Testis (tissue), 3 donors: ENCODE data around the gene MALAT1. TPM values are rescaled to one million over a fixed set of nuclear protein-coding genes. Genes with fewer than 3 reads are reported as not detected.
A peak's percentile ranks its signal among the peaks of the same experiment; 100 is the strongest.

Source experiments
- DNase-seq: peaks from one replicate; pipeline ENCODE4 v3.0.0-alpha.2; 2019
- H3K27ac ChIP-seq, 2 donors: fragments of 200-600 bp; sonication (generic); one replicate each; pipeline ENCODE4 v1.5.1; 2019
- H3K27me3 ChIP-seq: fragments of 200-600 bp; sonication (generic); one replicate; pipeline ENCODE4 v1.5.1; 2019
- H3K36me3 ChIP-seq: fragments of 200-600 bp; sonication (generic); one replicate; pipeline ENCODE4 v1.5.1; 2017; ENCODE audit warnings: low read depth; ENCODE audit errors: missing control alignments
- H3K4me1 ChIP-seq: fragments of 200-600 bp; sonication (generic); one replicate; pipeline ENCODE4 v1.5.1; 2019
- H3K4me3 ChIP-seq, 2 donors: fragments of 200-600 bp; sonication (generic); one replicate each; pipeline ENCODE4 v1.5.1; 2017 to 2019
- H3K9me3 ChIP-seq: fragments of 200-600 bp; sonication (generic); one replicate; pipeline ENCODE4 v1.5.1; 2017
- POLR2A ChIP-seq: fragments of 450-650 bp; IDR thresholded peaks from one replicate; pipeline ENCODE4 v1.6.1; 2017; ENCODE audit warnings: antibody characterized with exemption, mild to moderate bottlenecking, moderate library complexity
- WGBS, 2 donors: methylation state at CpG; one replicate each; pipeline ENCODE4 v1.1.5; 2018; 5-methylcytosine and 5-hydroxymethylcytosine counted together
- intact Hi-C: fragments of 100-400 bp; cut with DNase I; formaldehyde crosslinking; loops from one replicate; pipeline ENCODE4 v1.15.1; 2023; ENCODE audit warnings: low total_unique reads
- polyA plus RNA-seq: library from polyadenylated mRNA; stranded (reverse); fragments of 350-450 nt; fragmentation: Illumina TruSeq; extraction: RNeasy Lipid Tissue Mini Kit (QIAGEN cat#74804); gene quantifications from one replicate; pipeline ENCODE4 v1.2.3, GENCODE V29; 2014; ENCODE audit warnings: low read depth, low replicate concordance; ENCODE audit not compliant: insufficient read depth
- total RNA-seq, 2 donors: library from RNA; depleted of rRNA; stranded (reverse); fragments of >200 nt; gene quantifications; one replicate each; pipeline ENCODE4 v1.2.3, GENCODE V29; 2016
- TF ChIP-seq, protein P1 (sequence below), 3 experiments: fragments of 450-650 bp in 2 of 3; fragments of 200-600 bp in 1 of 3; sonication (generic) in 1 of 3; IDR thresholded peaks; one replicate each; pipeline ENCODE4 v1.5.1; 2016 to 2019; ENCODE audit warnings: antibody characterized with exemption in 3 of 3, mild to moderate bottlenecking in 2 of 3, moderate library complexity in 1 of 3

The MALAT1 gene
- total and polyA plus RNA-seq, 3 donors from 2014 or later, result 26.7 to 9,314 (median 8,109) TPM

DNA sequence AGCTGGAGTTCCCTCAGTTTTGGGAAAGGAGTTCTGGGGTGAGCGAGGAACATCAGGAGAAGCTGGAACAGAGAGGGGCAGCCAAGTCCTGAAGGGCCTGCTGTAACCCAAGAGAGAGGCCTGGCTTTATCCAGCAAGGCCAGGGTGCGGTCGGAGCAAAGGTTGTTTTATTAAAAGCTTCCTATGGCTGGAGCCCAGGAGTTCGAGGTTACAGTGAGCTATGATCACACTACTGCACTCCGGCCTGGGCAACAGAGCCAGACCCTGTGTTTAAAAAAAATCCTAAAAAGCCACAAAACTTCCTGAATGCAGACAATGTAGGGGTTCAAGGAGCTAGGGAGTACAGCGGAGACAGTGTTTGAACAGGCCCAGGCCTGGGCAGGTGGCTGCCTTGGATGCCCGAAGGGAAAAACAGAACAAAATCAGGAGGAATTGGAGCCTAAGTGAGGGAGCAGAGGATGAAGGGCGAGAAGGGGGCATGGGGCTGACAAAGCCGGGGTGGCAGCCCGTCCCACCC is 22.2 kb upstream of the MALAT1 start:
- whole genome bisulfite sequencing, 2 donors, result 13 to 14% methylated on average over 10 of the region's 10 CpGs
- intact Hi-C loops, result no loop called here
- no peaks in the 10 kb centered on the region for H3K36me3 ChIP-seq
- no peak for DNase-seq
- TF ChIP-seq, protein P1, sequence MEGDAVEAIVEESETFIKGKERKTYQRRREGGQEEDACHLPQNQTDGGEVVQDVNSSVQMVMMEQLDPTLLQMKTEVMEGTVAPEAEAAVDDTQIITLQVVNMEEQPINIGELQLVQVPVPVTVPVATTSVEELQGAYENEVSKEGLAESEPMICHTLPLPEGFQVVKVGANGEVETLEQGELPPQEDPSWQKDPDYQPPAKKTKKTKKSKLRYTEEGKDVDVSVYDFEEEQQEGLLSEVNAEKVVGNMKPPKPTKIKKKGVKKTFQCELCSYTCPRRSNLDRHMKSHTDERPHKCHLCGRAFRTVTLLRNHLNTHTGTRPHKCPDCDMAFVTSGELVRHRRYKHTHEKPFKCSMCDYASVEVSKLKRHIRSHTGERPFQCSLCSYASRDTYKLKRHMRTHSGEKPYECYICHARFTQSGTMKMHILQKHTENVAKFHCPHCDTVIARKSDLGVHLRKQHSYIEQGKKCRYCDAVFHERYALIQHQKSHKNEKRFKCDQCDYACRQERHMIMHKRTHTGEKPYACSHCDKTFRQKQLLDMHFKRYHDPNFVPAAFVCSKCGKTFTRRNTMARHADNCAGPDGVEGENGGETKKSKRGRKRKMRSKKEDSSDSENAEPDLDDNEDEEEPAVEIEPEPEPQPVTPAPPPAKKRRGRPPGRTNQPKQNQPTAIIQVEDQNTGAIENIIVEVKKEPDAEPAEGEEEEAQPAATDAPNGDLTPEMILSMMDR (IDR thresholded peaks at IDR 0.05), result no peak
- no peak for TF ChIP-seq POLR2A
- peak overlapping the region; percentile 95 to 97 for H3K27ac ChIP-seq
- H3K27me3 ChIP-seq, result no peaks in the 10 kb centered on the region
- H3K4me3 ChIP-seq, result peak overlapping the region; percentile 68 to 88
- peaks cover 53% of the 10 kb centered on the region for H3K4me1 ChIP-seq
- no peaks in the 10 kb centered on the region for H3K9me3 ChIP-seq

DNA sequence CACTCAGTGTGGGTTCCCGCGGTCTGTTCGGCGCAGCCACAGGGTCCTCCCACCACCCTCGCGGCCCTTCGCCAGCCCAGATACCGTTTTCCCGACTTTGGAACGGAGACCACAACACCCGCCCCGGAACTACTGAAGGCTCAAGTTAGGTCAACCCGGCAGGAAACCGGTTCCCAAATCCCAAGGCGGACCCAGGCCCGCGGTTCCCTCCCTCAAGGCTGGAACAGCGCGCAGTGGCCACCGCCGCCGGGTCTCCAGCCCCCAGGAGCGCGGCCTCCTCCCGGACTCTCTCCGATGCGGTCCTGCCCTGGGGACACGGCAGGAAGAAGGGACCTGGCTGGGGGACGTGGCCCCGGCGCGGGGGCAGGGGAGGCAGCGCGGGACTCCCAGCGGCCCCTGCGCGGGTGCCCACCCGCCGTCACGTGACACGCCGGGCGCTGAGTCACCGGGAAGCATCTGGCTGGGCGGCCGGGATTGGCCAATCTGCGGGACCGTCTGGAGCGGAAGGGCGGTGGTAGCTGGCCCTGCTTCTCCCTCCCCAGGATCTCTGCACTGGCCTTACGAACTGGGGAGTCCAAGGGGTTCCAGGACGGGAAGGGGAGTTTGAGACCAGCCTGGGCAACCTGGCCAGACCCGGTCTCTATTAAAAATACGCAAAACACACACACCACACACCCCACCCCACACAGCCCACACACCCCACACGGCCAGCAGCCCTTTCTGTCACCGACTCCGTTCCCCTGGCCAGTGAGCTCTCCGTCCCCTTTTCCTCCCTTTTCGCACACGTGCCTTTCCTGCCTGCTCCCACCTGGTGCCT is 21.5 kb upstream of the MALAT1 start:
- H3K4me3 ChIP-seq, result peak overlapping the region; percentile 68 to 88
- intact Hi-C loops, result no loop called here
- peak; percentile 96 for DNase-seq
- no peaks in the 10 kb centered on the region for H3K27me3 ChIP-seq
- no peaks in the 10 kb centered on the region for H3K36me3 ChIP-seq
- peaks cover 48% of the 10 kb centered on the region for H3K4me1 ChIP-seq
- no peaks in the 10 kb centered on the region for H3K9me3 ChIP-seq
- H3K27ac ChIP-seq, result peak overlapping the region; percentile 95 to 97
- 0 to 1% methylated on average over 27 to 40 of the region's 60 CpGs for whole genome bisulfite sequencing, 2 donors
- TF ChIP-seq POLR2A, result peak; percentile 74
- TF ChIP-seq, protein P1 (IDR thresholded peaks at IDR 0.05), result peak in 1 of 3 experiments; percentile 20

DNA sequence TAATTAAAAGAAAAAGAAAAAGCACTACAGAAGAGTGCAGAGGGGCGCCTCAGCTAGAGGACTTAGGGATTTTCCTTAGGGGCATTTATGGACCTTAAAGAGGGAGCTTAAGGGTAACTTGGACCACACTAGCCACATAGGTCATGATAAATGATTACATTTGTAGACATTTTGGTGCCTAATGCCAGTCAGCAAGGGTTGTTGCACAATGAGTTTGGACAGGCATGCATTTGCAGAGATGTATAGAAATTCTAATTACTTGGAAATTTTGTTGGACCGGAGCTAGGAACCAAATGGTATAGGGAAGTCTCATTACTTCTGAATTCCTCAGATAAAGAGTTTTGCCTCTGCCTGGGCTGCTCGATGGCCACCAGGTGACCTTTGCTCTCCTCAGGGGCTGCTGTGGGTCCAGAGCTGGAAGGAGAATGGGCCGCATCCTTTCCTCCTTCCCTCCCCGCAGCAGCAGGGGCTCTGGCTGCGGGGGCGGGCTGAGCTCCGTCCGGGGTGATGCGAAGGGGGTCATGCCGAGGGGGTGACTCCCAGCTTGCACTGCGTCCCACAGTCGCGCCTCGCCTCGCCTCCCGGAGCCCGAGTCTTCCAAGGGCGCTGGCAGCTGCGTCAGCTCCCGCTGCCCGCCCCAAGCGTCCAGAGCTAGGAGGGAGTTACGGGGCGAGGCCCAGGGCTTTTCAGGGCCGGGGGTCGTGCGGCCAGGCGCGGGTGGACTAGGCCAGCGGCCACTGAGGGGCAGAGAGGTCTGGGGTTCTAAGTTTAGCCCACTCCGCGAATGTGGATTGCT is 20.3 kb upstream of the MALAT1 start:
- H3K4me3 ChIP-seq, result peak overlapping the region; percentile 8 to 17
- TF ChIP-seq POLR2A, result no peak
- TF ChIP-seq, protein P1 (IDR thresholded peaks at IDR 0.05), result peak in 1 of 3 experiments; percentile 6
- peaks cover 42% of the 10 kb centered on the region for H3K4me1 ChIP-seq
- intact Hi-C loops, result no loop called here
- 16 to 26% methylated on average over 5 to 33 of the region's 33 CpGs for WGBS, 2 donors
- H3K27ac ChIP-seq, result peak overlapping the region; percentile 95 to 97
- H3K27me3 ChIP-seq, result no peaks in the 10 kb centered on the region
- DNase-seq, result peak; percentile 69
- H3K36me3 ChIP-seq, result no peaks in the 10 kb centered on the region
- H3K9me3 ChIP-seq, result no peaks in the 10 kb centered on the region

DNA sequence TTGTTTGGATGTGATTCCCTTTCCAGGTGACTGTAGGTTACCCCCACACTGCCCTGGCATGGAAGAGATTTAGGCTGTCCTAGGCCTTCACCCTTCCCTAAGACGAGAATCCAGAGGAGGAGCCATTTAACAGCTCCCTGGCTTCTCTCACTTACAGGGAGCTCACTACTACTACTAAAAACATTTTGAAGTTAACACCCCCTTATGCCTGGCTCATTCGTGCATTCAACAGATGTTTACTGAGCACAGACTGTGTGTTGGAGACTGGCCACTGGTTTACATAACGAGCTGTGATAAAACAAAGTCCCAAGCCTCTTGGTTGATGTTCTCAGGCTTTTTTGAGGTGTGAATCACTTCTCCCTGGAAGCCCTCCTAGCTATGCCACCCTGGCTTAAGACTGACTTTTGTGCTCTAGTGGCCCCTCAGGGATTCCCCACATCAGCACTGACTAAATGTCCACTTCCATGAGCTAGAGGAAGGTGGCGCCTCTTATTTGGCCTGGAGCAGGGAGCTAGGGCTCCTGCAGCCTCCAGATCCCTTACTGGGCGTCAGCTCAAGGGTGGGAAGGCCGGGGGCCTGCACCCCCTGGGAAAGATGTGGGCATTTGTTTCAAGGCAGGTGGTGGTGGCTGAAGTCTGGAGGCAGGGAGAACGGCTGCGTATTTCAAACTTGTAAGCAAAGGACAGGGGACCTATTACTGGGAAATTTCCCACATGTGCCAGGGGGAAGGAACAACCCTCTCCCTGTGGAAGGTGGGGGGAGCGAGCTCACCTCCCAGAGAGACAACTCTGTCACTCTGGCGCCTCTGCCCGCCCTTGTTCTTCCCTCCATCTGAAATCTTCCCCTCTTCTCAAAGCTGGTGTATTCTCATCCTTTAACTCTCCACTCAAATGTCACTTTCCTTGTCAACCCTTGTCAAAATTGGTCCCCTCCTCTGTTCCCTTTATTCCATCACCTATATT is 19.4 kb upstream of the MALAT1 start:
- H3K9me3 ChIP-seq, result no peaks in the 10 kb centered on the region
- whole genome bisulfite sequencing, 2 donors, result 55 to 59% methylated on average over 11 of the region's 11 CpGs
- intact Hi-C loops, result no loop called here

More for the DNA sequence above, 19.4 kb upstream of the MALAT1 start:
- Histone ChIP-seq H3K4me1 (peaks cover 42% of the 10 kb centered on the region), H3K27me3 (no peaks in the 10 kb centered on the region), H3K36me3 (no peaks in the 10 kb centered on the region), H3K27ac (peak overlapping the region; percentile 95 to 97), H3K4me3 (peak overlapping the region; percentile 8 to 17)
- DNase-seq, result peak; percentile 81
- no peak for TF ChIP-seq POLR2A
- TF ChIP-seq, protein P1 (IDR thresholded peaks at IDR 0.05), result no peak
